Mesenchymal stem cell (in vitro differentiated cells and primary cell): ENCODE data around the gene RRP1B.
A peak's percentile ranks its signal among the peaks of the same experiment; 100 is the strongest.

Experiments used
- DNase-seq: peaks from one replicate; pipeline ENCODE4 v3.0.0-alpha.2; 2013
- H2AFZ ChIP-seq: one replicate; pipeline ENCODE4 v1.6.1; 2013; ENCODE audit warnings: low read depth, mild to moderate bottlenecking, control low read depth, inconsistent platforms, low read length, moderate library complexity
- H2AK5ac ChIP-seq: 2 replicates; pipeline ENCODE4 v1.6.1; 2013; ENCODE audit warnings: low read length, moderate library complexity, mild to moderate bottlenecking, inconsistent platforms; ENCODE audit not compliant: severe bottlenecking
- H2BK120ac ChIP-seq: one replicate; pipeline ENCODE4 v1.6.1; 2013; ENCODE audit warnings: low read depth, mild to moderate bottlenecking, inconsistent platforms, low read length, moderate library complexity
- H2BK12ac ChIP-seq, 2 experiments: one replicate each; pipeline ENCODE4 v1.6.1; 2013; ENCODE audit warnings: inconsistent platforms in 2 of 2, low read length in 2 of 2, mild to moderate bottlenecking in 2 of 2, moderate library complexity in 2 of 2, control low read depth in 1 of 2
- H2BK15ac ChIP-seq: one replicate; pipeline ENCODE4 v1.6.1; 2013; ENCODE audit warnings: mild to moderate bottlenecking, low read depth, inconsistent platforms; ENCODE audit not compliant: poor library complexity, severe bottlenecking
- H2BK5ac ChIP-seq: 2 replicates; pipeline ENCODE4 v1.6.1; 2013; ENCODE audit warnings: low read depth, mild to moderate bottlenecking, low read length, control low read depth, inconsistent platforms; ENCODE audit not compliant: poor library complexity, severe bottlenecking
- H3K14ac ChIP-seq, 2 experiments: one replicate each; pipeline ENCODE4 v1.6.1; 2013; ENCODE audit warnings: inconsistent platforms in 2 of 2, low read length in 2 of 2, control low read depth in 1 of 2, mild to moderate bottlenecking in 1 of 2, moderate library complexity in 1 of 2
- H3K18ac ChIP-seq, 2 experiments: one replicate each; pipeline ENCODE4 v1.6.1; 2013; ENCODE audit warnings: inconsistent platforms in 2 of 2, low read length in 2 of 2, control low read depth in 1 of 2, low read depth in 1 of 2, mild to moderate bottlenecking in 1 of 2
- H3K23ac ChIP-seq, 2 experiments: one replicate each; pipeline ENCODE4 v1.6.1; 2013; ENCODE audit warnings: inconsistent platforms in 2 of 2, low read length in 2 of 2, mild to moderate bottlenecking in 2 of 2, moderate library complexity in 2 of 2, control low read depth in 1 of 2
- H3K27ac ChIP-seq: 2 replicates; pipeline ENCODE4 v1.5.1; 2013; ENCODE audit warnings: mild to moderate bottlenecking, moderate library complexity, low read length, control low read depth, inconsistent platforms; ENCODE audit not compliant: poor library complexity, severe bottlenecking
- H3K27me3 ChIP-seq, 2 experiments: 2 replicates each; pipeline versions ENCODE4 v1.6.1 to v1.7.0; 2013; ENCODE audit warnings: low read length in 2 of 2, mild to moderate bottlenecking in 2 of 2, moderate library complexity in 2 of 2, control low read depth in 1 of 2, inconsistent platforms in 1 of 2; ENCODE audit not compliant: control insufficient read depth in 1 of 2, insufficient read depth in 1 of 2
- H3K36me3 ChIP-seq, 2 experiments: 2 replicates each; pipeline versions ENCODE4 v1.6.1 to v1.7.0; 2013; ENCODE audit warnings: low read length in 2 of 2, control low read depth in 1 of 2, inconsistent platforms in 1 of 2, low read depth in 1 of 2, mild to moderate bottlenecking in 1 of 2; ENCODE audit not compliant: insufficient read depth in 2 of 2, control insufficient read depth in 1 of 2
- H3K4ac ChIP-seq, 2 experiments: one replicate each; pipeline ENCODE4 v1.6.1; 2013; ENCODE audit warnings: inconsistent platforms in 2 of 2, low read length in 2 of 2, mild to moderate bottlenecking in 2 of 2, moderate library complexity in 2 of 2, control low read depth in 1 of 2, low read depth in 1 of 2
- H3K4me1 ChIP-seq: 2 replicates; pipeline ENCODE4 v1.6.1; 2013; ENCODE audit warnings: low read depth, low read length, control low read depth; ENCODE audit not compliant: control insufficient read depth, insufficient read depth
- H3K4me2 ChIP-seq: 2 replicates; pipeline ENCODE4 v1.6.1; 2013; ENCODE audit warnings: low read length, mild to moderate bottlenecking, inconsistent platforms; ENCODE audit not compliant: poor library complexity, severe bottlenecking
- H3K4me3 ChIP-seq, 2 experiments: 2 replicates each; pipeline versions ENCODE4 v1.5.1 to v1.7.0; 2013; ENCODE audit warnings: low read length in 2 of 2, mild to moderate bottlenecking in 2 of 2, control low read depth in 1 of 2, low read depth in 1 of 2; ENCODE audit not compliant: insufficient read depth in 1 of 2
- H3K79me1 ChIP-seq: replicated peaks from 2 replicates; pipeline ENCODE4 v1.6.1; 2013; ENCODE audit warnings: mild to moderate bottlenecking, control low read depth, low read length, inconsistent platforms; ENCODE audit not compliant: poor library complexity, severe bottlenecking
- H3K9ac ChIP-seq: 2 replicates; pipeline ENCODE4 v1.7.0; 2013; ENCODE audit warnings: mild to moderate bottlenecking, low read length, moderate library complexity
- H3K9me3 ChIP-seq: 2 replicates; pipeline ENCODE4 v1.7.0; 2013; ENCODE audit warnings: mild to moderate bottlenecking, low read length; ENCODE audit not compliant: control insufficient read depth
- H4K8ac ChIP-seq: one replicate; pipeline ENCODE4 v1.6.1; 2013; ENCODE audit warnings: inconsistent platforms, mild to moderate bottlenecking, low read length, moderate library complexity
- H4K91ac ChIP-seq: one replicate; pipeline ENCODE4 v1.6.1; 2013; ENCODE audit warnings: mild to moderate bottlenecking, low read length, inconsistent platforms
- WGBS: methylation state at CpG from one replicate; pipeline ENCODE4 v1.1.7; 2013; ENCODE audit warnings: mixed read lengths; 5-methylcytosine and 5-hydroxymethylcytosine counted together

Gene RRP1B

GRCh38 chr21:43640400-43640799, 19.0 kb upstream of the RRP1B start:
- no peak overlapping the region for H3K27ac ChIP-seq

DNA sequence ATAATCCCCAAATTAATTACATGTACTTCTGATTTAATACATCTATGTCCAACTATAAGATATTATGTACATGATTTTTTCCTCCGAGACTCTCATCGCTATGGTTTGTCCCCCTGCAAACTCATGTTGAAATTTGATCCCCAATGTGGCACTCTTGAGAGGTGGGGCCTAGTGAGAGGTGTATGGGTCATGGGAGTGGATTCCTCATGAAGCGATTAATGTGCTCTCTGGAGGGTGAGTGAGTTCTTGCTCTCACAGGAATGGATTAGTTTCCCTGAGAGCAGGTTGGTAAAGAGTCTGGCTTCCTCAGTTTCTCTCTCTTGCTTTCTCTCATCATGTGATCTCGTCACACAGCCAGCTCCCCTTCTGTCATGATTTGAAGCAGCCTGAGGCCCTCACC, 16.2 kb upstream of the RRP1B start:
- Histone ChIP-seq H4K8ac (no peak overlapping the region), H3K79me1 (no peaks in the 10 kb centered on the region), H3K4ac (no peak overlapping the region), H3K14ac (no peak overlapping the region), H3K4me3 (no peak overlapping the region), H3K23ac (no peak overlapping the region), H3K9me3 (no peaks in the 10 kb centered on the region), H2AK5ac (peak overlapping the region; percentile 64), H3K18ac (no peak overlapping the region), H3K4me2 (no peak overlapping the region), H2BK120ac (no peak overlapping the region), H3K36me3 (no peaks in the 10 kb centered on the region), H3K27me3 (no peaks in the 10 kb centered on the region), H2BK15ac (no peak overlapping the region), H2BK12ac (no peak overlapping the region), H3K4me1 (peaks cover 4% of the 10 kb centered on the region), H2BK5ac (no peak overlapping the region), H2AFZ (no peak overlapping the region), H3K9ac (no peak overlapping the region), H3K27ac (no peak overlapping the region), H4K91ac (no peak overlapping the region)
- DNase-seq: no peak
- 95% methylated on average over 4 of the region's 4 CpGs for WGBS

More at GRCh38 chr21:43640400-43640799, 19.0 kb upstream of the RRP1B start:
- Histone ChIP-seq H4K91ac (no peak overlapping the region), H3K9me3 (no peaks in the 10 kb centered on the region), H2BK12ac (peak overlapping the region in 1 of 2 experiments; percentile 77), H3K9ac (no peak overlapping the region), H2AK5ac (no peak overlapping the region), H3K4me1 (peaks cover 4% of the 10 kb centered on the region), H2BK120ac (no peak overlapping the region), H3K23ac (no peak overlapping the region), H3K79me1 (no peaks in the 10 kb centered on the region), H3K4me2 (no peak overlapping the region), H3K27me3 (no peaks in the 10 kb centered on the region), H3K14ac (no peak overlapping the region), H2BK5ac (no peak overlapping the region), H2AFZ (no peak overlapping the region), H3K4ac (peak overlapping the region in 1 of 2 experiments; percentile 59), H3K18ac (peak overlapping the region in 1 of 2 experiments; percentile 72), H3K36me3 (no peaks in the 10 kb centered on the region), H3K4me3 (no peak overlapping the region), H4K8ac (no peak overlapping the region), H2BK15ac (no peak overlapping the region)
- no CpG with 5 or more reads among the region's 3 CpGs for WGBS
- no peak for DNase-seq

- H3K9me3 ChIP-seq: no peaks in the 10 kb centered on the region
- no peak overlapping the region for H2AFZ ChIP-seq
Measured at GRCh38 chr21:43644071-43644470, 15.3 kb upstream of the RRP1B start.

GRCh38 chr21:43644609-43645008, 14.8 kb upstream of the RRP1B start:
- H3K4me1 ChIP-seq: peaks cover 4% of the 10 kb centered on the region
- H3K36me3 ChIP-seq: no peaks in the 10 kb centered on the region
- H2AFZ ChIP-seq: no peak overlapping the region
- H2AK5ac ChIP-seq: no peak overlapping the region
- H2BK15ac ChIP-seq: no peak overlapping the region
- no peak overlapping the region for H3K14ac ChIP-seq
- peak; percentile 79 for DNase-seq
- H3K23ac ChIP-seq: no peak overlapping the region
- no peaks in the 10 kb centered on the region for H3K9me3 ChIP-seq
- no peak overlapping the region for H4K8ac ChIP-seq
- WGBS: 56% methylated on average over 6 of the region's 6 CpGs
- H3K27me3 ChIP-seq: no peaks in the 10 kb centered on the region
- H3K9ac ChIP-seq: peak overlapping the region; percentile 83
- H2BK5ac ChIP-seq: no peak overlapping the region
- no peak overlapping the region for H3K27ac ChIP-seq
- no peak overlapping the region for H4K91ac ChIP-seq
- no peaks in the 10 kb centered on the region for H3K79me1 ChIP-seq
- H2BK120ac ChIP-seq: no peak overlapping the region
- no peak overlapping the region for H3K18ac ChIP-seq
- no peak overlapping the region for H3K4me2 ChIP-seq
- no peak overlapping the region for H3K4me3 ChIP-seq
- H2BK12ac ChIP-seq: peak overlapping the region in 1 of 2 experiments; percentile 26
- no peak overlapping the region for H3K4ac ChIP-seq

More at GRCh38 chr21:43644071-43644470, 15.3 kb upstream of the RRP1B start:
- Histone ChIP-seq H3K79me1 (no peaks in the 10 kb centered on the region), H3K27me3 (no peaks in the 10 kb centered on the region), H3K23ac (no peak overlapping the region), H4K91ac (no peak overlapping the region), H3K14ac (no peak overlapping the region), H3K4me2 (no peak overlapping the region), H2BK12ac (no peak overlapping the region), H3K36me3 (no peaks in the 10 kb centered on the region), H3K27ac (no peak overlapping the region), H2BK15ac (no peak overlapping the region), H2AK5ac (no peak overlapping the region), H4K8ac (no peak overlapping the region), H3K4me1 (peaks cover 4% of the 10 kb centered on the region), H3K4me3 (no peak overlapping the region), H2BK5ac (no peak overlapping the region), H2BK120ac (no peak overlapping the region), H3K4ac (no peak overlapping the region), H3K9ac (peak overlapping the region; percentile 56), H3K18ac (peak overlapping the region in 1 of 2 experiments; percentile 81)
- DNase-seq: no peak
- 92% methylated on average over 3 of the region's 4 CpGs for WGBS
